Choroid plexus epithelial cell (primary cell): ENCODE results near the gene C1orf56.
"Not testable (repeated sequence)": the region's sequence is repeated elsewhere in the genome, so short reads cannot be mapped to it uniquely, and the experiment has no call there.

ENCODE experiments used
- DNase-seq: peaks from one replicate; pipeline ENCODE4 v3.0.0-alpha.2; 2010; ENCODE audit warnings: low read depth
- H3K4me3 ChIP-seq: 2 replicates; pipeline ENCODE4 v1.5.1; 2011; ENCODE audit warnings: low read depth, mild to moderate bottlenecking, control low read depth, low read length, moderate library complexity
- TF ChIP-seq, protein P1 (sequence below): conservative IDR thresholded peaks from 2 replicates; pipeline ENCODE4 v1.5.1; 2011; ENCODE audit warnings: low read depth, mild to moderate bottlenecking, control low read depth, inconsistent platforms, low read length, moderate library complexity

The C1orf56 gene

DNA sequence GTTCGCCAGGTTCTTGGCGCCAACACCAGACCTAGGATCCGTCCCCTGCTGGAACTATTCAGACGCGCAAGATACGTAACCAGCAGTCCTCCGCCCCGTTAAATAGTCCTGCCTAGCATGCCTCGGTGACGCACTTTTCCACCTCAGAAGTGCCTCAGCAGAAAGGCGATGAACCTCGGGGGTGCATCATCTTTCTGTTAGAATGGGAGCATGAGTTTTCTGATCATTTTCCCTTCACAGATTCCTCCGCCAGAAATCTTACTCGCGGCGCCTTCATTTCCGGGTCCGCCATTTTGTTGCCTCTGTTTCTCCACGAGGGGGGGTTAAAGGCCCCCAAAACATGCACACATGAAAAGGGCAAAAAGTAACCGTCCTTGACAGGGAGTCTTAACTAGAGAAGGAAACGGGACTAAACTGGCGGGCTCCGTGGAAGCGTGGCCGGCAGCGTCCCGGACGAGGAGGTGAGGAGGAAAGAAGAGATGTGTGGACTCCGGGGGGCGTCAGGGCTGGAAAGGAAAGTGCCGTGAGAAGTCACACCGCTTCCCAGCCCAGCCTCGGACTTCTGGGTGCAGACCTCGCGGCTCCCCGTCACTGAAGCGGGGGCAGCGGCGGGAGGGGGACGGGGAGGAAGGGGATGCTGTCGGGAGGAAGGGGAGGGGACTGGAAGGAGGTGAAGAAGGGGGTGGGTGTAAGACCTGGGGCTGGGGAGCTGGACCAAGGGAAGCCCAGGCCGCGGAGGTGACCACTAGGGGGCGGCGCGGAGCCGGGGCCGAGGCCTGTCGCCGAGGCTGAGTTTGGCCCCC is 23.1 kb downstream of the C1orf56 start, which contains the start of gene GABPB2:
Gene GABPB2, plus strand, starts transcription at position 288 of the 803 bp plus-strand sequence. CDS start 17,429 bp downstream, outside the sequence.
- peak; percentile 99 for DNase-seq
- TF ChIP-seq, protein P1, sequence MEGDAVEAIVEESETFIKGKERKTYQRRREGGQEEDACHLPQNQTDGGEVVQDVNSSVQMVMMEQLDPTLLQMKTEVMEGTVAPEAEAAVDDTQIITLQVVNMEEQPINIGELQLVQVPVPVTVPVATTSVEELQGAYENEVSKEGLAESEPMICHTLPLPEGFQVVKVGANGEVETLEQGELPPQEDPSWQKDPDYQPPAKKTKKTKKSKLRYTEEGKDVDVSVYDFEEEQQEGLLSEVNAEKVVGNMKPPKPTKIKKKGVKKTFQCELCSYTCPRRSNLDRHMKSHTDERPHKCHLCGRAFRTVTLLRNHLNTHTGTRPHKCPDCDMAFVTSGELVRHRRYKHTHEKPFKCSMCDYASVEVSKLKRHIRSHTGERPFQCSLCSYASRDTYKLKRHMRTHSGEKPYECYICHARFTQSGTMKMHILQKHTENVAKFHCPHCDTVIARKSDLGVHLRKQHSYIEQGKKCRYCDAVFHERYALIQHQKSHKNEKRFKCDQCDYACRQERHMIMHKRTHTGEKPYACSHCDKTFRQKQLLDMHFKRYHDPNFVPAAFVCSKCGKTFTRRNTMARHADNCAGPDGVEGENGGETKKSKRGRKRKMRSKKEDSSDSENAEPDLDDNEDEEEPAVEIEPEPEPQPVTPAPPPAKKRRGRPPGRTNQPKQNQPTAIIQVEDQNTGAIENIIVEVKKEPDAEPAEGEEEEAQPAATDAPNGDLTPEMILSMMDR, result peak; percentile 88
- peak within 1 kb of the TSS; percentile 81 for H3K4me3 ChIP-seq

DNA sequence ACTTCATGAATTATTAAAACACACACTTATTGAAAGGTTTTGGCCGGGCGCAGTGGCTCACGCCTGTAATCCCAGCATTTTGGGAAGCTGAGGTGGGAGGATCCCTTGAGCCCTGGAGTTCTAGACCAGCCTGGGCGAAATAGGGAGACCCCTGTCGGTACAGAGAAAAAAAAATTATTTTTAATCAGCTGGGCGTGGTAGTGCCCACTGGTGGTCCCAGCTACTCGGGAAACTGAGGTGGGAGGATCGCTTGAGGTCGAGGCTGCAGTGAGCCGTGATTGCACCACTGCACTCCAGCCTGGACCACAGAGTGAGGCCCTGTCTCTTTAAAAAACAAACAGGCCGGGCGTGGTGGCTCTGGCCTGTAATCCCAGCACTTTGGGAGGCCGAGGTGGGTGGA is 24.7 kb downstream of the C1orf56 start:
- no peak for DNase-seq
- no peak overlapping the region for H3K4me3 ChIP-seq
- TF ChIP-seq, protein P1, result peak; percentile 17

DNA sequence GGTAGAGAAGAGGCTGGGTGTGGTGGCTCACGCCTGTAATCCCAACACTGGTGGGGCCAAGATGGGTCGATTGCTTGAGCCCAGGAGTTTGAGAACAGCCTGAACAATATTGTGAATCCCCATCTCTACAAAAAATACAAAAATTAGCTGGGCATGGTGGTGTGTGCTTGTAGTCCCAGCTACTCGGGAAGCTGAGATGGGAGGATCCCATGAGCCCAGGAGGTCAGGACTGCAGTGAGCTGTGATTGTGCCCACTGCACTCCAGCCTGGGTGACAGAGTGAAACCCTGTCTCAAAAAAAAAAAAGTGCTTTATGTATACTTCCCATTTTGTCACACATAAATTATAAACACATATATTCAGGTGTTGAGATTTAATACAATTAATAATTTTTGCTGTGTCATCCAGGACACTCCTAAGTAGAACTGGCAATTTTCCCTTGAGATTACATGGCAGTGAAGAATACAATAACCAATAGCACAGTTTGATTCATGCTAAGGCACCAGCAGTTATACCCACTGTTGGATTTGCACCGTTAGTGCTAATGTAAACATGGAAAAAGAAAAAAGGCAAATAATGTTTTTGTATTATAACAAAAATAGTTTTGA is 38.5 kb downstream of the C1orf56 start:
- no peak for DNase-seq
- TF ChIP-seq, protein P1, result no peak

DNA sequence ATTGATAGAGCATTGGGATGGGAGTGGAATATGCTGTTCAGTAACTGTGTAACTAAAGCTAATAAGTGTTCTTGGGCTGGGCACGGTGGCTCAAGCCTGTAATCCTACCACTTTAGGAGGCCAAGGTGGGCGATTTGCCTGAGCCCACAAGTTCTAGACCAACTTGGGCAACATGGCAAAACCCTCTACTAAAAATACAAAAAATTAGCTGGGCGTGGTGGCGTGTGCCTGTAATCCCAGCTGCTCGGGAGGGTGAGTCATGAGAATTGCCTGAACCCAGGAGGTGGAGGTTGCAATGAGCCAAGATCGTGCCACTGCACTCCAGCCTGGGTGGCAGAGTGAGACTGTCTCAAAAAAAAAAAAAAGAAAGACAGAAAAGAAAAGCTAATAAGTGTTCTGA is 49.9 kb downstream of the C1orf56 start:
- not testable (repeated sequence) for DNase-seq, H3K4me3 ChIP-seq

More for the DNA sequence above, 38.5 kb downstream of the C1orf56 start:
- no peak overlapping the region for H3K4me3 ChIP-seq

DNA sequence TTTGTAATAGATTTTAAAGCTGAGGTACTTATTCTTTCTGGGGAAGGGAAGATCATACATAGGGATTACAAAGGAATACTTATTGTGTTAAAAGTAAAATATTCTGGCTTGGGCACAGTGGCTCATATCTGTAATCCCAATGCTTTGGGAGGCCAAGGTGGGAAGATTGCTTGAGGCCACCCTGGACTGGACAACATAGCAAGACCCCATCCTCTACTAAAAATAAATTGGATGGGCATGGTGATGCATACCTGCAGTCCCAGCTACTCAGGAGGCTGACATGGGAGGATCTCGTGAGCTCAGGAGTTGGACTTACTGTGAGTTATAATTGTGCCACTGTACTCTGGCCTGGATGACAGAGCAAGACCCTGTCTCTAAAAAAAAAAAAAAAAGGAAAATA is 50.6 kb downstream of the C1orf56 start:
- TF ChIP-seq, protein P1, result no peak
- H3K4me3 ChIP-seq, result no peak overlapping the region
- no peak for DNase-seq
